NCI-H526 treated with DMSO at 0.1 percent for 48 hours (cell line): ENCODE data around the gene SELE.
A peak's percentile ranks its signal among the peaks of the same experiment; 100 is the strongest.
"Not testable (repeated sequence)": the region's sequence is repeated elsewhere in the genome, so short reads cannot be mapped to it uniquely, and the experiment has no call there.

ENCODE experiments used
- DNase-seq: peaks from one replicate; lab custom pipeline; 2025; lab: John Stamatoyannopoulos, UW

Gene SELE

GRCh38 chr1:169722779-169723178 lies 11.1 kb downstream of the SELE start:
- DNase-seq = no peak

- not testable (repeated sequence) for DNase-seq
Observed at GRCh38 chr1:169715100-169715499, 18.8 kb downstream of the SELE start.

GRCh38 chr1:169713090-169713489 lies 20.8 kb downstream of the SELE start:
- not testable (repeated sequence) for DNase-seq

- no peak for DNase-seq
Observed at GRCh38 chr1:169712309-169712631, 21.6 kb downstream of the SELE start.

GRCh38 chr1:169711469-169712308 lies 22.2 kb downstream of the SELE start, which contains the start of gene SELL:
SELL (minus strand) TSS chr1:169711620; CDS start chr1:169711498, 122 bp downstream.
- peak; percentile 62 for DNase-seq

- no peak for DNase-seq
Observed at GRCh38 chr1:169708647-169709046, 25.2 kb downstream of the SELE start.

- DNase-seq = no peak
Observed at GRCh38 chr1:169707912-169708604, 25.8 kb downstream of the SELE start.

- DNase-seq = no peak
Observed at GRCh38 chr1:169704797-169705196, 29.1 kb downstream of the SELE start.

- no peak for DNase-seq
Observed at GRCh38 chr1:169701261-169702005, 32.4 kb downstream of the SELE start.

GRCh38 chr1:169699707-169700106 lies 34.2 kb downstream of the SELE start:
- no peak for DNase-seq

GRCh38 chr1:169698976-169699375 lies 34.9 kb downstream of the SELE start:
- no peak for DNase-seq

GRCh38 chr1:169697755-169698154 lies 36.1 kb downstream of the SELE start:
- no peak for DNase-seq

- no peak for DNase-seq
Observed at GRCh38 chr1:169696273-169697100, 37.4 kb downstream of the SELE start.

- no peak for DNase-seq
Observed at GRCh38 chr1:169694304-169695075, 39.4 kb downstream of the SELE start.

- no peak for DNase-seq
Observed at GRCh38 chr1:169692756-169693460, 41.0 kb downstream of the SELE start.

GRCh38 chr1:169690489-169690888 lies 43.4 kb downstream of the SELE start:
- DNase-seq = no peak

GRCh38 chr1:169689395-169689794 lies 44.5 kb downstream of the SELE start:
- no peak for DNase-seq

GRCh38 chr1:169688377-169688776 lies 45.5 kb downstream of the SELE start:
- DNase-seq = not testable (repeated sequence)

GRCh38 chr1:169683661-169684060 lies 50.2 kb downstream of the SELE start:
- DNase-seq = no peak

GRCh38 chr1:169683168-169683567 lies 50.7 kb downstream of the SELE start:
- DNase-seq = not testable (repeated sequence)
